GM19035 (cell line): ENCODE data around the gene GSTM3.
"Not testable (repeated sequence)": the region's sequence is repeated elsewhere in the genome, so short reads cannot be mapped to it uniquely, and the experiment has no call there.

ENCODE experiments used
- ATAC-seq: cut with Tn5 transposase; IDR thresholded peaks from one replicate; pipeline ENCODE4 v1.9.1; 2021; ENCODE audit not compliant: unreplicated experiment

GSTM3 gene

DNA sequence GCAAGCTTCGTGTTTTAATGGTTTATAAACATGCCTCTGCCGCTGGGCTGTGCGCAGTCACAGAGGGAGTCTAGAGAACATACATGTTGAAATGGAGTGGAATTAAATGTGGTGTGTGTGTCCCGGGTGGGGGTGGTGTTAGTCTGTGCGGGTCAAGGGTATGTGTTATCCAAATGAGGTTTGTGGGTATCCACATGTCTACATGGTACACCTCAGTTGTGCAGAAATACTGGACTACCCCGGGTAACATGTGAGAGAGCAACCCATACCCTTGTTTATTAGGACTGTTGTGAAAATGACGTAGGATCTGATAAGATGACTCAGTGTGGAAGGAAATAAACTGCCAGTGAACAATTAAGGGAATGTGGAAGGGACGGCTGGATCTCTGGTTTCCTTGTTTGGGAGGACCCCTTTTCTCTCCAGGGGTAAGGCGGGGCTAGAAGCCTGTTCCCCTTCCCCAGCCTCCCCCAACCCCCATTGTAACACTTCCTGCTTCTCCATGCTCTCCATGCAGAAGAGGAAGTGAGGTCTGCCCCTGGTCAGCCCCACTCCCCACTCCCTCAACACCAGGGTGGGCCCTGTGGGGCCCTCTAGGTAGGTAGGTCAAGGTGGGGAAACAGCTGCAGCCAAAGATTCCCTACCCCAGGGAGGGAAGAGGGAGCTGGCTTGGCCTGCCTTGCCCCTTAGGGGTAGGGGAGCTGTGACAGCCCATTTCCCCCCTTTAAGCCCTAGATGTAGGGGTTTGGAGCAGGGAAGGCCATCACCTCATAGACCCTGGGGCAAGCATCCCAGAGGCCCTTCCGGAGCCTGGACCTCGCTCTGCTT is 22.2 kb upstream of the GSTM3 start:
- no peak for ATAC-seq

DNA sequence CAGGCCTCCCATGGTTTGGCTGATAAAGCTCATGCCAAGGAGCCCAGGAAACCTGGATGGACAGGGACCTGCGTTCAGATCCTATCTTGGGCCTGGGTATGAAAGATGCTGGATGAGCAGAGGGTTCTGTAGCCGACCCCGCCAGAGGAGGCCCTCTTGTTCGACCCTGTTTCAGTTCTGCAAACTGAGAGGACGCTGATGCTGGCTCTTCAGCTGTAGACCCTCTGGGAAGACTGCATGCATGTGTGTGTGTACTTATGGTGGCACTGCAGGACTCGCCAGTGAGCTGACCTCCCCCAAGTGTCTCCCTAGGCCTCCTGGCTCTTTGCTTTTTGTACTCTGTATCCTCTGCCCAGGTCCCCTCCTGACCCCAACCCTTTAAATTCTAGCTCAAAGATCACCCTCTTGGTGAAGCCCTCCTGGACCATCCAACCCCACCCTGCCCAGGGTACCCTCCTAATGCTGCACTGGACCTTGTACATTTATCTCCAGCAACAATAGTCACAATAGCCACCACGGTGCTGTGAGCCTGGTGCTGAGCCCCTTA is 21.3 kb upstream of the GSTM3 start:
- ATAC-seq: no peak

DNA sequence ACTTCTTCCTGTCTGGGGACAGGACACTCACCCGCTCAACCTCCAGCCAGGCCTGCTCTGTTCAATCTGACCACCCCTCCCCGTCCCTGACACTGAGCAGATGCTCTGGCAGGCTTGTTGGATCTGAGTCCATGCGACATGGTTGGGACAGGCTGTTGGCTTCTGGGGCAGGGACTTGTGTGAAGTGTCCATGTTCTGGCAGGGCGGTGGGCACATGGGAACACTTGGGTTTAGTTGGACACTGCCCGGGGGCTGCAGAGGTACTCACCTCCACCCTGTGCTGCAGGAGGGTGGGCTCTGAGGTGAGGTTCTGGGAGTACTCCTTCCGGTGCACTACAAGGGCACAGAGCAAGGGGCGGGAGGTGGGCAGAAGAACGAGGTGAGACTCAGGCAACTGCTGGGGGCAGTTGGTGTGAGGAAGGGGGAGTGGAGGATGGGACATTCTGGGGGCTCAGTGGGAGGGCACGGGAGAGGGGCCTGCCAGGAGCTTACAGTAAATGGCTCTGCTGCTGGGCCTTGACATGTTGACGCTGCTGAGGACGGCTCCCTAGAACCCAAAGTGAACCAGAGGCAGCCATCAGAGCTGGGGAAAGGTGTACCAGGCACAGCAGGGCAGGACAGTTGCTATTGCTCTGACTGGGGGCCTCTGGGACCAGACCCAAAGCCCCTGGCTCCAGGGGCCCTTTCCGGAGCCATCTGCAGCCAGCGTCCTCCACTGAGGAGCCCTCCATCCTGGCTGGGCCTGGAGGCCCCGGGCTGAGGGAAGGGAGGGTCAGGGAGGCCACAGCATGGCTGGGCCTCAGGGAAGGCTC is 20.6 kb upstream of the GSTM3 start:
- ATAC-seq: no peak

DNA sequence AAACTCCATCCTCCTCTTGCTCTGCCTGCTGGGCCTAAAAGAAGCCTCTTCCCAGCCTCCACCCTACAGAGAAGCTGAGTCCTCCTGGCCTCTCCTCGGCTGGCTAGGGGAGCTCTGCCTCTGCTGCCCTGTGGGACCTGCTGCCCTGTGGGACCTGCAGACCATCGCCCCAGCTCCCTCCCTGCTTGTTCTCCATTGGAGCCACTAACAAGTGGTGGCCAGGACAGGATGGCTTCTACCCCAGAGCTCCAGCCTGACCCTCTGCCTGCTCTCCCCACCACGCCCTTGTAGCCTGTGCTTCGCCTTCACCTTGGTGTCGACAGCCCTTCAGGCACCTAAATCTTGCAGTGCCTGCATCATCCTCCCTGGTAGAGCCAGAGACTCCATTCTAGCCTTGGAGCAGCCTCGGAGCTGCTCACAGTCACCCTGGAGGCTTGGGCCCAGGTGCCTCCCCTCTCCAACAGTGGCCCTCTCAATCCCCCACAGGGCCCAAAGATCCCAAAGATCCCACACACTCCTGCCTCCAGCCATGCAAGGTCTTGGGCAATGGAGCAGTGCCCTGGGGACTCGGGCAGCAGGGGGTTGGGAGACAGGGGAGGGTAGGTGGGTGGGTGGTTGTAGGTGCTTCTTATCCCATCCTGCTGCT is 19.9 kb upstream of the GSTM3 start:
- no peak for ATAC-seq

DNA sequence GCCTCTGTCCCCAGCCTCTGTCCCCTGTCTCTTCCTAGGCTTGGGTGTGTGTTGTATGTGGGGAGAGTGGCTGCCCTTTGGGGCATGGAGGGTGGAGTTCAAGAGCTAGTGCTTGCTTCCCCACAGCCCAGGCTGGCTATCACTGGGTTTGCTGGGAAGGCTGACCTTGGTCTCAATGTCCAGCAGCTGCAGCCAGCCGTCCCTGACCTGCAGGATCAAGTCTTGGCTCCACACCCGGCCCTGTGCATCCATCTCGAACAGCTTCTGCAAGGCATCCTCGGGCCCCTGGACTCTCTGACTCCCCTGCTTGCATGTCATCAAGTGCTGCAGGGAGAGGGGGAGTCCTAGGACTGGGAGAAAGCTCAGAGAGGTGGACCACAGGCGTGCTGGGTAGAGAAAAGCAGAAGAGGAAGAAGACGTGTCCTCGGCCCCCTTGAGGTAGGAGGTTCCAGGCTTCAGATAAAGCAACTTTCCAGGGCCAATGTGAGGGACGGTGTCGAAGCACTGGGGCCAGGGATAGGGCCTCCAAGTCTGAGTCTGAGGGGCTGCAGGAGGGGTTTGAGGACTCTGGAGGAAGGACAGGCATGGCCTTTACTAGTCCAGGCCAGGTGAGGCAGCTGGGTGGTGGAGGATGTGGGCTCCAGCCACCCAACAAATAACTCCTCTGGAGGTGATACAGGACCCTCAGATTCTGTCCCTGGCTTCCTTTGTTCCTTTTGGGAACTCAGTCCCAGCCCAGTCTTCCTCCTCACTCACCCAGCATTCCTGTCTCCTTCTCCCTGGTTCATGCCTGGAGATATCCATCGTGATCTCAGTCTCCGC is 18.9 kb upstream of the GSTM3 start:
- ATAC-seq: no peak

DNA sequence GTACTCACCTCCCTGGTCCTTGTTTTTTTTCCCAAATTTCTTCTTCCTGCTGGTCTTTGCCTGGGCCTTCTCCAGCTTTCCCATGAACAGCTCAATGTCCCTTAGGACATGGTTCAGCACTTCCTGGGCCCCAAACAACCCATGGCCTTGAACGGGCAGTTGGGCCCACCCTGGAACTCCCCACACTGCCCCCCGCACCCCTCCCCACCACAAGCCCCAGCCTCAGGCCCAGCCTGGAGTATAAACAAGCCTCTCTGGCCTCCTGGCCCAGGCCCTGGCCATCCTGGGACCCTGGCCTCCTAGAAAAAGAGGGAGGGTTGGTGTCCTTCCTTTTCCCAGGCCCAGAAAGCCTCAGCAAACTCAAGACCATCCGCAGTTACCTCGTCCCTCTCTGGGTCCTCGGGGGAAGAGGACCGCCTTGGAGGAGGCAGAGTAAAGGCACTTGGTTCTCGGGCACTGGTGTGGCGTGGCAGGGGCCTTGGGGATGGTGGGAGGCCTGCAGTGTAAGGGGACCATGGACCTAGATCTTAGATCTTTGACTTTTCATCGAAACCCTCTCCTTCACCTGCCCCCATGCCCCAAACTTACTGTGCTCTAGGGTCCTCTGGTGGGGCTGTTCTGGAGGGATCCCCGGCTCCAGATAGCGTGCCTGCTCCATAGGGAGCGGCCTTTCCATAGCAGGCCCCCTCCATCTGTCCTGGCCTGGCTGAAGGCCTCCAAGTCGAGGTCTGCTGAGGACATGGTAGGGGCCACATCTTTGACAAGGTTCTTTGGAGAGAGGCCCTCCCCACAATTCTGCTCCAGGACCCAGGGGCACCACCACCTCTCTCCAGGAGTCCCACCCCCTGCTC is 17.3 kb upstream of the GSTM3 start:
- no peak for ATAC-seq

DNA sequence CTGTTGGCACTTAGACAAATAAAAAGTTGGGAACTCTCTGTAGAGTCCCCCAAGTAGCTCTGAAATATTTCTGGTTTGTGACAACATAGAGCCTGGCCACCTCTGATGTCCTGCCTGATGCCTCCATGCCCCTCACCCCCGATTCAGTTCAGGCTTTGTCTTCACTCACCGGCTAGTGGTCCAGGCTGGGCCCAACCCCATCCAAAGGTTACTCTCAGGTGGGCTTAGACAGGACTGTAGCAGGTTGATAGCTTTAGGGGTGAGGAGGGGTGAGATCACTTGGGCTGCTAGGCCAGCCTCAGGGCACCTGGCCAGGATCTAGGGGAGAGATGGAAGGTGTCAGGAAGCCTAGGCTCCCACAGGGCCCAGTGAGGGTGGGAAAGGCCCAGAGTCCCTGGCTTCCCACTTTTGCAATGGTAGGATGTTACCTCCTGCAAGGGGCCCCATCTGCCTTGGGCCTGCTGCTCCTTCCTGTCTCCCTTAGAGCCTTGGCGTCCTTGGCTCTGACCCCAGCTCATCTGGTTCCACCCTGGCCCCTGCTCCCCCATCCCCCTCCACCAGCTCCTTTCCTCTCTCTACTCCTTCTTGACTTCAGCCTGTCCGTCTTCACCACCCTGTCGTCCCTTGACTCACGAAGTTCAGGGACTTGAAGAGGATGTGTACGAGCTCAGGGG is 16.1 kb upstream of the GSTM3 start:
- ATAC-seq: no peak

DNA sequence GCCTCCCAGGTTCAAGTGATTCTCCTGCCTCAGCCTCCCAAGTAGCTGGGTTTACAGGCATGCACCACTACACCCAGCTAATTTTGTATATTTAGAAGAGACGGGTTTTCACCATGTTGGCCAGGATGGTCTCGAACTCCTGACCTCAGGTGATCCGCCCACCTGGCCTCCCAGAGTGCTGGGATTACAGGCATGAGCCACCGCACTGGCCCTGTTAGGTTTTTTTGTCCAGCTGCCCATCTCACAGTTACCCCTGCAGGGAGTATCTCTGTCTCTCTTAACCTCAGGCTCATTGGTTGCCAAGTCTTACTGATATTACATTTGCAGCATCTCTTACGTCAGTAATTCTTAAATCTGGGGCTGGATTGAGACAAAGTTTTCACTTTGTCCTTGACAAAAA is 15.5 kb upstream of the GSTM3 start:
- ATAC-seq: not testable (repeated sequence)

DNA sequence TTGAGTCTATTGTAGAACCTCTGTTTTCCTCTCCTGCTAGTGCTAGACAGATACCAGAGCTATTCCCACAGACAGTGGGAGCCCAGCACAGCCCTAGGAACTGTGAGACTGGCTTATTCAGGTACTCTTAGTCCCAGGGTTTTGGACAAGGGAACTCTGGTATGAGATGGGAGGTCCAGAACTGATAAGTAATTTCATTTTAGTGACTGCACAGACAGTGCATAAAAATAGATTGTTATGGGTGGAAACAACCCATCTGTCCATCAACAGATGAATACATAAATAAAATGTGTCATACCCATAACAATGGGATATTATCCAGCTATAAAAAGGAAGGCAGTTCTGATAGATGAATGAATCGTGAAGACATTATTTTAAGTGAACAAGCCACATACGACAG is 13.9 kb upstream of the GSTM3 start:
- no peak for ATAC-seq

DNA sequence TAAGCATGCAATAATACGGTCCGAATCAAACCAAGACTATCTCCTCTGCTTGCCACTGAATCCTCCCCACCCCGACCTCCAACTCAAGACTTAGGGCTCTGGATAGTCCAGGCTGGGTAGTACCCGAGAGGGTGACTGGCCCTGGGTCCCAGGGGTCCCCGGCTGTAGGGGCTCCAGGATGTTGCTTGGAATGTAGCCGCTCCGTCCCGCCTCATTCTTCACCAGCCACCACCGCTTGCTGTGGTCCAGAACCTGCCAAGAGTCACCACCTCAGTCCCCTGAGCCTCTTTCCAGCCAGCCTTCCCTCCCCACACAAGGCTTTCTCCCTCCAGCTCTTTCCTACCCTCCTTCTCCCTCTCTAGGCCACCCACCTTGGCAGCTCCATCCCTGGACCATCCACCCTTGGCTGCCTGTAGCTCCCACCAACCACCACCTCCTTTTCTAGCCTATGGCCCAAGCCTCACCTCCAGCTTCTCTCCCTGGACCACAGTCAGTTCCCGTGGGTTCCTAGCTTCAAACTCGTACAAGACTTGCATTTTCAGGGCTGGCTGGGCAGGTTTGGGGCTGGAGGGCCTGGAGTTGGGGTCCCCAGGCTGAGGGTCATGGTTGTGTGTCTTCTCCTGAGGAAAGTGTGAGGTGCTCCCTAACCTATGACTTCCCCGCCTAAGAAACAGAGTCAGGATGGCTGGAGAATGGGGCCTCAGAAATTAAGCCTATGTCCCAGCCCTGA is 10.9 kb upstream of the GSTM3 start:
- ATAC-seq: no peak

DNA sequence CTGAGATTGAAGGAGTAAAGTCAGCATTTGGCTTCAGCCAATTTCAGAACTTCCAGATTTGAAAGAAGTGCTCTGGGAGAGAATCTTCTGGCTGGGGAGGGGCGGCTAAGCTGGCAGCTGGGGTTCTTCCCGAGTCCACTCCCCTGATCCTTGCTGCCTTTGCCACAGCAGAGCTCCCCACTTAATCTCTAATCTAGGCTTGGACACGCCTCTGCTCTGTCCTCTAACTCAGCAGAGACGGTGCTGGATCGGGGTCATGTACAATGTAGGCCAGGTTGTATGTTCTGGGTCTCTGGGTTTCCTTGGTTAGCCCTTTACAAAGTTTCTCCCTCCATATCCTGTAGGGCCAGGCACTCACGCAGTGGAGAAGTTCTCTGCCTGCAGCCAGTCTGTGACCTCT is 10.1 kb upstream of the GSTM3 start:
- no peak for ATAC-seq

DNA sequence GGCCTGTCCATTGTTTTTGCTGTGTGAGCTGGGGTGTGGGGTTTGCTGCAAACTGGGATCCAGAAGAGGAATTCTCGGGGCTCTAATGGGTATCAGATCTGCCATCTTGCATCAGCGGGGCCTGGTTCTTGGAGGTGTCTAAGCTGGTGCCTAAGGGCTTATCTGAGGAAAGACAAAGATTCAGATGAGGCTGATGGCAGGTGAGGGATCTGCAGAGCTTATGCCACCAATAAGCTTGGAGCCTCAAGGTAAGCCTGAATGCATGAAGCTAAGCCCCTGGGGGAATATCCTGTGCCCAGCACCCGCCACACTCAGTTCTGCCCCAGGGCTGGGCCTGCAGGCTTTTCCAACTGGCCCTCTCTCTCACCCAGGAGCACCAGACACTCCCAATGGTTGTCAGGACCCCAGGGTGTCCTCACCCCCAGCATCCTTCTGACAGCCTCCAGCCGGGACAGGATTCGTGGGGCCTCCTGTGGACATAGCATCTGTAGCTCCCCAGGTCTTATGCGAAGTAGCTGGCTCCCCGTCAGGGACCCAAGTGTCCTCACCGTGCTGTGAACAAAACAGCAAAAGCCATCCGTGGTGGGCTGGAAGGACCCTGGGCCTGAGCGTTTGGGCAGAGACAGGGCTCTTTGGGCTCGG is 9.5 kb upstream of the GSTM3 start:
- no peak for ATAC-seq

DNA sequence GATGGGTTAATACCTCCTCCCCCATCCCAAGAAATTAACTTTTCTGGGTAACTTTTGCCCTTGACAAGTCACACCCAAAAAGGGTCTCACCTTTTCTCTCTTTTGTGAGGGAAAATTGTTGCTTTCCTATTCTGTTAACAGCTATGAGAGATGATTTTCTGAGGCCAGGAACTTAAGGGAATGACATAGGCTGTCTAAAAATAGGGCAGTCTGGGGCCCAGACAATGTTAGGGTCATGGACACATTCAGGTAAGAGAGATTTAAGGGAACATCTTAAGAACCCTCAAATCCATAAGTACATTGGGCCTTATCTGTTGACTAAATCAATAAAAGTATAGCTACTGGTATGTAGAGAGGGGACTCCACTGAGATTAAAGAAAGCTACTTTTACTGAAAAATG is 8.4 kb upstream of the GSTM3 start:
- no peak for ATAC-seq

DNA sequence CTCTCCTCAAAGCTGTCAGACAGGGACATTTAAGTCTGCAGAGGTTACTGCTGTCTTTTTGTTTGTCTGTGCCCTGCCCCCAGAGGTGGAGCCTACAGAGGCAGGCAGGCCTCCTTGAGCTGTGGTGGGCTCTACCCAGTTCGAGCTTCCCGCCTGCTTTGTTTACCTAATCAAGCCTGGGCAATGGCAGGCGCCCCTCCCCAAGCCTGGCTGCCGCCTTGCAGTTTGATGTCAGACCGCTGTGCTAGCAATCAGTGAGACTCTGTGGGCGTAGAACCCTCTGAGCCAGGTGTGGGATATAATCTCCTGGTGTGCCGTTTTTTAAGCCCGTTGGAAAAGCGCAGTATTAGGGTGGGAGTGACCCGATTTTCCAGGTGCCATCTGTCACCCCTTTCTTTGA is 7.5 kb upstream of the GSTM3 start:
- ATAC-seq: not testable (repeated sequence)

DNA sequence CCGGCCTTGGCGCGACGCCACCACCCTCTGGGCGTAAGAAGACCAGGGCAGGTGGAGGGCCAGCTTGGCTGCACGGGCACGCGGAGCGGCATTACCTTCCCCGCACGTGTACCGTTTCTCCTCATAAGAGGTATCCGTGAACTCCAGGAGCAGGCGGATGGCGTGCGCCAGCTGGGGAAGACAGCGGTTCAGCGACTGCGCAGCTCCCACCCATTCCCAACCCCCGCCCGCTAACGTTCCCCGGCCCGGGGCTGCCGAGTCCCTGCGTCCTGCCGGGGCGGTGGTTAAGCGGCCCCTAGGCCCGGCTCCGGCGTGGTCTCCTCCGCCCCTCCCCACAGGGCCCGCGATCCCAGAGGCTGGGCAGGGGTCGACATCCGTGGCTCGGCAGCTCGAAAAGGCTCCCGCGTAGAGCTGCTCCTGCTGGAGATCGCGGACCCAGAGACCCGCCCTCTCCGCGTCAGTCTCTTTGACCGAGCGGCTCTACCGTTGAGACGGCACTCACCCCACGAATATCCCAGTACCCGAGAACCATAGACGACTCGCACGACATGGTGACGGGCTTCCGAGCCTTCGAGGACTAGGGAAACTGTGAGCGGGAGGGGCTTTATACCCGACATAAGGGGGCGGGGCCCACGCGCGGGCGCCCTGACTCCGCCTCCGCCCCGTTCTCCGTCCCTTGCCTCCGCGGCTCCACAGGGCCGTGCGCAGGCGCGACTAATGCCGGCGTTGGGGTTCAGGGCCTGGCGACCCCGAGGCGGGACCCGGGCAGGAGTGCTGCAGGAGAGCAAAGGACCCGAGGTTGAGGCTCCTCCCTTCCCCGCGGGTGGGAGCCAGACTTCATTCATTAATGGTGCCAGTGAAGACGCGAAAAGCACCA is 862 bp downstream of the GSTM3 start:
- peak; percentile 92 for ATAC-seq

DNA sequence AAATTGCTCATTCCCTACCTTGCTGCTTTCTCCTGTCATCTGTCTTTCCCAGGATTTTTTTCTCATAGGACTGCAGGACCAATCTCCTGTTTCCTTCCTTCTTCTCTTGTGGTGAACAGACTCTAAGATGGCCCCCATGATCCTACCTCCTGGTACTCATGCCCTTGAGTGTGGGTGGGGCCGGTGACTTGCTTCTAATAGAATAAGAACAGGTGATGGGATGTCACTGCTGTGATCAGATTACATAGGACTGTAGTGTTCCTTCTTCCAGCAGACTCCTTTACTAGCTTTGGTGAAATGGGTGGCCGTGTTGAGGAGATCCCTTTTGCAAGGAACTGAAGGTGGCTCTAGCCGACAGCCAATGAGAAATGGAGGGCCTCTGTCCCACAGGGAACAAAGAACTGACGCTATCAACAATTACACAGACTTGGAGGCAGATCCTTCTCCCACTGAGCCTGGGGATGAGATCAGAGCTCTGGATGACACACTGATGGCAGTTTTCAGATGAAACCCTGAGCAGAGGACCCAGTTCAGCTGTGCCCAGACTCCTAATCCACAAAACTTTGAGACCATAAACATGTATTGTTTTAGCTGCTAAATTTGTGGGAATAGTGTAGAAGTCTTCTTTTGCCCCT is 7.5 kb downstream of the GSTM3 start:
- ATAC-seq: no peak
